Stimulated activated CD8-positive, alpha-beta memory T cell treated with anti-CD3 and anti-CD28 coated beads, Interleukin-15, amount 100 ng/mL, for 24 hours (primary cell): ENCODE results near the gene IL2RA.
A peak's percentile ranks its signal among the peaks of the same experiment; 100 is the strongest.
"Not testable (repeated sequence)": the region's sequence is repeated elsewhere in the genome, so short reads cannot be mapped to it uniquely, and the experiment has no call there.

Experiments used
- DNase-seq: peaks from one replicate; pipeline ENCODE4 v3.0.0-alpha.2; 2020; ENCODE audit warnings: low read depth

Gene IL2RA

GRCh38 chr10:5981529-5981928, 80.6 kb downstream of the IL2RA start:
- DNase-seq, result no peak

GRCh38 chr10:5978230-5978489, 84.0 kb downstream of the IL2RA start:
- DNase-seq, result no peak

- peak; percentile 64 for DNase-seq
These were observed 84.5 kb downstream of the IL2RA start, which contains the start of gene IL15RA for GRCh38 chr10:5977471-5978229. IL15RA (minus strand) TSS chr10:5977543; CDS start chr10:5977492, 51 bp downstream.

GRCh38 chr10:5976512-5977470, 85.4 kb downstream of the IL2RA start:
- DNase-seq, result no peak

- no peak for DNase-seq
These were observed 86.3 kb downstream of the IL2RA start for GRCh38 chr10:5975641-5976473.

GRCh38 chr10:5973069-5973468, 89.1 kb downstream of the IL2RA start:
- no peak for DNase-seq

GRCh38 chr10:5971886-5972285, 90.3 kb downstream of the IL2RA start:
- no peak for DNase-seq

GRCh38 chr10:5971315-5971832, 90.8 kb downstream of the IL2RA start:
- DNase-seq, result no peak

- DNase-seq, result no peak
These were observed 91.6 kb downstream of the IL2RA start for GRCh38 chr10:5970527-5970926.

GRCh38 chr10:5970066-5970465, 92.1 kb downstream of the IL2RA start:
- no peak for DNase-seq

GRCh38 chr10:5968681-5969453, 93.3 kb downstream of the IL2RA start:
- DNase-seq, result no peak

- DNase-seq, result no peak
These were observed 94.0 kb downstream of the IL2RA start for GRCh38 chr10:5968037-5968680.

- DNase-seq, result no peak
These were observed 96.9 kb downstream of the IL2RA start for GRCh38 chr10:5965266-5965665.

GRCh38 chr10:5964736-5965135, 97.4 kb downstream of the IL2RA start:
- no peak for DNase-seq

- DNase-seq, result no peak
These were observed 98.6 kb downstream of the IL2RA start for GRCh38 chr10:5963591-5963990.

- DNase-seq, result no peak
These were observed 99.1 kb downstream of the IL2RA start for GRCh38 chr10:5963071-5963470.

GRCh38 chr10:5962358-5962940, 99.7 kb downstream of the IL2RA start:
- not testable (repeated sequence) for DNase-seq

- DNase-seq, result no peak
These were observed 100.6 kb downstream of the IL2RA start for GRCh38 chr10:5961405-5962100.

GRCh38 chr10:5960973-5961275, 101.2 kb downstream of the IL2RA start:
- DNase-seq, result not testable (repeated sequence)
